NCI-H1092 (cell line): ENCODE measurements around the gene SDF2L1.
"Not testable (repeated sequence)": the region's sequence is repeated elsewhere in the genome, so short reads cannot be mapped to it uniquely, and the experiment has no call there.

ENCODE experiments used
- DNase-seq: peaks from one replicate; lab custom pipeline; 2025; lab: John Stamatoyannopoulos, UW

SDF2L1 gene

GRCh38 chr22:21636629-21637218 is 5.4 kb upstream of the SDF2L1 start:
- no peak for DNase-seq

- DNase-seq, result not testable (repeated sequence)
Observed at GRCh38 chr22:21637450-21637849, 4.7 kb upstream of the SDF2L1 start.

GRCh38 chr22:21639359-21639758 is 2.7 kb upstream of the SDF2L1 start:
- DNase-seq, result no peak

GRCh38 chr22:21640810-21641209 is 1.3 kb upstream of the SDF2L1 start:
- no peak for DNase-seq

- DNase-seq, result no peak
Observed at GRCh38 chr22:21641417-21641788, 699 bp upstream of the SDF2L1 start.

- peak; percentile 65 for DNase-seq
Observed at GRCh38 chr22:21642584-21643448, 714 bp downstream of the SDF2L1 start.

GRCh38 chr22:21643533-21644357 is 1.6 kb downstream of the SDF2L1 start:
- DNase-seq, result no peak

- DNase-seq, result not testable (repeated sequence)
Observed at GRCh38 chr22:21645513-21645912, 3.4 kb downstream of the SDF2L1 start.

GRCh38 chr22:21646608-21647590 is 4.8 kb downstream of the SDF2L1 start:
- peak; percentile 69 for DNase-seq

GRCh38 chr22:21650280-21650679 is 8.2 kb downstream of the SDF2L1 start:
- DNase-seq, result no peak

- peak; percentile 23 for DNase-seq
Observed at GRCh38 chr22:21650823-21651520, 8.9 kb downstream of the SDF2L1 start.

- no peak for DNase-seq
Observed at GRCh38 chr22:21651521-21652009, 9.5 kb downstream of the SDF2L1 start.

GRCh38 chr22:21652010-21652546 is 10.0 kb downstream of the SDF2L1 start:
- peak; percentile 93 for DNase-seq

GRCh38 chr22:21652547-21653545 is 10.7 kb downstream of the SDF2L1 start:
- no peak for DNase-seq

- no peak for DNase-seq
Observed at GRCh38 chr22:21657020-21657359, 14.9 kb downstream of the SDF2L1 start.

GRCh38 chr22:21657360-21658032 is 15.4 kb downstream of the SDF2L1 start:
- peak; percentile 91 for DNase-seq

- DNase-seq, result no peak
Observed at GRCh38 chr22:21659864-21660525, 17.9 kb downstream of the SDF2L1 start.

- DNase-seq, result no peak
Observed at GRCh38 chr22:21660904-21661303, 18.8 kb downstream of the SDF2L1 start.
